ENCODE results near the gene NANP.

DNA sequence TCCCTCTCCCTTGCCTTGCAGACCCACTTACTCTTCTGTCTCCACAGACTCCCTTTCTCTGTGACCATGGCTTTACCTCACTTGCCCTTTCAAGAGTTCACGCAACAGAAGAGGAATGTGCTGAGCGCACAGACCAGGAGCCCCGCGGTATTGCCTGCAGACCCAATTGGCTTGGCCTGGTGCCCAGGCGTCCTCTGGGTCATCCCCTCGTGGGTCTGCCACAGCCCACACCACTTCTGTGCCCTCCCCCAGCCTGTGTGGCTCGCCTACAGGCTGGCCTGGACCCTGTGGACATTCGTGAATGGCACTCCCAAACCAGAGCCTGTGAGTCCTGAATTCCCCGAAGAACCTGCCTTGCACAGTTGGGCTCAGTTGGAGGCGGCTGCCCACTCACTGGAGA, 23.2 kb downstream of the NANP start:
- TF ChIP-seq, protein P1, sequence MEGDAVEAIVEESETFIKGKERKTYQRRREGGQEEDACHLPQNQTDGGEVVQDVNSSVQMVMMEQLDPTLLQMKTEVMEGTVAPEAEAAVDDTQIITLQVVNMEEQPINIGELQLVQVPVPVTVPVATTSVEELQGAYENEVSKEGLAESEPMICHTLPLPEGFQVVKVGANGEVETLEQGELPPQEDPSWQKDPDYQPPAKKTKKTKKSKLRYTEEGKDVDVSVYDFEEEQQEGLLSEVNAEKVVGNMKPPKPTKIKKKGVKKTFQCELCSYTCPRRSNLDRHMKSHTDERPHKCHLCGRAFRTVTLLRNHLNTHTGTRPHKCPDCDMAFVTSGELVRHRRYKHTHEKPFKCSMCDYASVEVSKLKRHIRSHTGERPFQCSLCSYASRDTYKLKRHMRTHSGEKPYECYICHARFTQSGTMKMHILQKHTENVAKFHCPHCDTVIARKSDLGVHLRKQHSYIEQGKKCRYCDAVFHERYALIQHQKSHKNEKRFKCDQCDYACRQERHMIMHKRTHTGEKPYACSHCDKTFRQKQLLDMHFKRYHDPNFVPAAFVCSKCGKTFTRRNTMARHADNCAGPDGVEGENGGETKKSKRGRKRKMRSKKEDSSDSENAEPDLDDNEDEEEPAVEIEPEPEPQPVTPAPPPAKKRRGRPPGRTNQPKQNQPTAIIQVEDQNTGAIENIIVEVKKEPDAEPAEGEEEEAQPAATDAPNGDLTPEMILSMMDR (IDR thresholded peaks at IDR 0.05): no peak
- TF ChIP-seq TCF7L2 (IDR thresholded peaks at IDR 0.05; ENCODE audit: low read depth, low read length) (no peak), POLR2AphosphoS5 (IDR thresholded peaks at IDR 0.05; ENCODE audit: low read depth, low read length) (no peak)
- TF ChIP-seq, protein P2, sequence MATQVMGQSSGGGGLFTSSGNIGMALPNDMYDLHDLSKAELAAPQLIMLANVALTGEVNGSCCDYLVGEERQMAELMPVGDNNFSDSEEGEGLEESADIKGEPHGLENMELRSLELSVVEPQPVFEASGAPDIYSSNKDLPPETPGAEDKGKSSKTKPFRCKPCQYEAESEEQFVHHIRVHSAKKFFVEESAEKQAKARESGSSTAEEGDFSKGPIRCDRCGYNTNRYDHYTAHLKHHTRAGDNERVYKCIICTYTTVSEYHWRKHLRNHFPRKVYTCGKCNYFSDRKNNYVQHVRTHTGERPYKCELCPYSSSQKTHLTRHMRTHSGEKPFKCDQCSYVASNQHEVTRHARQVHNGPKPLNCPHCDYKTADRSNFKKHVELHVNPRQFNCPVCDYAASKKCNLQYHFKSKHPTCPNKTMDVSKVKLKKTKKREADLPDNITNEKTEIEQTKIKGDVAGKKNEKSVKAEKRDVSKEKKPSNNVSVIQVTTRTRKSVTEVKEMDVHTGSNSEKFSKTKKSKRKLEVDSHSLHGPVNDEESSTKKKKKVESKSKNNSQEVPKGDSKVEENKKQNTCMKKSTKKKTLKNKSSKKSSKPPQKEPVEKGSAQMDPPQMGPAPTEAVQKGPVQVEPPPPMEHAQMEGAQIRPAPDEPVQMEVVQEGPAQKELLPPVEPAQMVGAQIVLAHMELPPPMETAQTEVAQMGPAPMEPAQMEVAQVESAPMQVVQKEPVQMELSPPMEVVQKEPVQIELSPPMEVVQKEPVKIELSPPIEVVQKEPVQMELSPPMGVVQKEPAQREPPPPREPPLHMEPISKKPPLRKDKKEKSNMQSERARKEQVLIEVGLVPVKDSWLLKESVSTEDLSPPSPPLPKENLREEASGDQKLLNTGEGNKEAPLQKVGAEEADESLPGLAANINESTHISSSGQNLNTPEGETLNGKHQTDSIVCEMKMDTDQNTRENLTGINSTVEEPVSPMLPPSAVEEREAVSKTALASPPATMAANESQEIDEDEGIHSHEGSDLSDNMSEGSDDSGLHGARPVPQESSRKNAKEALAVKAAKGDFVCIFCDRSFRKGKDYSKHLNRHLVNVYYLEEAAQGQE (IDR thresholded peaks at IDR 0.05; ENCODE audit: insufficient read depth in 1 of 2, low read depth in 2 of 2, low read length in 1 of 2): no peak

Data from Panc1 (cell line).